HCT116 (cell line): ENCODE measurements around the gene STX2.

Experiments
- POLR2A ChIP-seq: IDR thresholded peaks from 2 replicates; pipeline ENCODE4 v1.7.0; 2011; ENCODE audit warnings: borderline replicate concordance; ENCODE audit not compliant: insufficient read depth, insufficient read length; ENCODE audit errors: extremely low read depth
- YY1 ChIP-seq: IDR thresholded peaks from 2 replicates; pipeline ENCODE4 v1.6.1; 2011; ENCODE audit warnings: low read length, low read depth, moderate library complexity, mild to moderate bottlenecking; ENCODE audit not compliant: insufficient replicate concordance; ENCODE audit errors: extremely low read depth
- TF ChIP-seq, protein P1 (sequence below), 3 experiments: fragments of 200-600 bp in 1 of 3; sonication (generic) in 1 of 3; IDR thresholded peaks in 2 of 3; conservative IDR thresholded peaks in 1 of 3; 2 replicates each; pipeline ENCODE4 v1.5.1; 2012 to 2017; ENCODE audit warnings: low read depth in 2 of 3, low read length in 2 of 3, antibody characterized with exemption in 1 of 3, borderline replicate concordance in 1 of 3, control low read depth in 1 of 3, mild to moderate bottlenecking in 1 of 3, mixed read lengths in 1 of 3, mixed run types in 1 of 3, moderate library complexity in 1 of 3; ENCODE audit not compliant: insufficient read depth in 1 of 3

GRCh38 chr12:130877333-130877732, 38.3 kb upstream of the STX2 start:
- TF ChIP-seq YY1 = no peak
- TF ChIP-seq POLR2A = no peak
- TF ChIP-seq, protein P1, sequence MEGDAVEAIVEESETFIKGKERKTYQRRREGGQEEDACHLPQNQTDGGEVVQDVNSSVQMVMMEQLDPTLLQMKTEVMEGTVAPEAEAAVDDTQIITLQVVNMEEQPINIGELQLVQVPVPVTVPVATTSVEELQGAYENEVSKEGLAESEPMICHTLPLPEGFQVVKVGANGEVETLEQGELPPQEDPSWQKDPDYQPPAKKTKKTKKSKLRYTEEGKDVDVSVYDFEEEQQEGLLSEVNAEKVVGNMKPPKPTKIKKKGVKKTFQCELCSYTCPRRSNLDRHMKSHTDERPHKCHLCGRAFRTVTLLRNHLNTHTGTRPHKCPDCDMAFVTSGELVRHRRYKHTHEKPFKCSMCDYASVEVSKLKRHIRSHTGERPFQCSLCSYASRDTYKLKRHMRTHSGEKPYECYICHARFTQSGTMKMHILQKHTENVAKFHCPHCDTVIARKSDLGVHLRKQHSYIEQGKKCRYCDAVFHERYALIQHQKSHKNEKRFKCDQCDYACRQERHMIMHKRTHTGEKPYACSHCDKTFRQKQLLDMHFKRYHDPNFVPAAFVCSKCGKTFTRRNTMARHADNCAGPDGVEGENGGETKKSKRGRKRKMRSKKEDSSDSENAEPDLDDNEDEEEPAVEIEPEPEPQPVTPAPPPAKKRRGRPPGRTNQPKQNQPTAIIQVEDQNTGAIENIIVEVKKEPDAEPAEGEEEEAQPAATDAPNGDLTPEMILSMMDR (IDR thresholded peaks at IDR 0.05 in 2 of 3, conservative IDR thresholded peaks at IDR 0.05 in 1 of 3; ENCODE audit: borderline replicate concordance in 1 of 3, insufficient read depth in 1 of 3, low read depth in 2 of 3, low read length in 2 of 3) = no peak
